Activated naive CD8-positive, alpha-beta T cell treated with anti-CD3 and anti-CD28 coated beads, Interleukin-2, amount 10 ng/mL, durations not matched to agents 7 days and 5 days (primary cell): ENCODE data around the gene TCF23. TPM values are rescaled to one million over a fixed set of nuclear protein-coding genes. Genes with fewer than 3 reads are reported as not detected.

Experiments used
- ATAC-seq: fragments of 150-1000 bp; cut with Tn5 transposase; one replicate; pipeline ENCODE4 v1.10.0; 2021; ENCODE audit warnings: low read depth, moderate library complexity
- POLR2A ChIA-PET: fragments of 350-600 bp; sonication (Branson Sonifier 250); formaldehyde crosslinking; loops from one replicate; lab custom pipeline; 2021; ENCODE audit warnings: antibody characterized with exemption; lab: Charles Lee
- DNase-seq: peaks from one replicate; pipeline ENCODE4 v3.0.0; 2021
- H3K27ac Mint-ChIP-seq: one replicate; pipeline ENCODE4 v1.8.0; 2022; ENCODE audit warnings: mild to moderate bottlenecking, mixed read lengths
- H3K27me3 Mint-ChIP-seq: one replicate; pipeline ENCODE4 v1.8.0; 2022; ENCODE audit warnings: mild to moderate bottlenecking, moderate library complexity, mixed read lengths
- H3K36me3 Mint-ChIP-seq: one replicate; pipeline ENCODE4 v1.8.0; 2021; ENCODE audit warnings: mild to moderate bottlenecking, mixed read lengths
- H3K4me1 Mint-ChIP-seq: one replicate; pipeline ENCODE4 v1.8.0; 2021; ENCODE audit warnings: mixed read lengths
- H3K4me3 Mint-ChIP-seq: one replicate; pipeline ENCODE4 v1.8.0; 2022; ENCODE audit warnings: mild to moderate bottlenecking, moderate library complexity, mixed read lengths
- H3K9me3 Mint-ChIP-seq: one replicate; pipeline ENCODE4 v1.8.0; 2021; ENCODE audit warnings: mixed read lengths
- total RNA-seq, 2 experiments: library from RNA; stranded (reverse); gene quantifications; one replicate each; pipeline ENCODE4 v1.2.3, GENCODE V29; 2021

TCF23 gene
- total RNA-seq, 2 experiments from 2014 or later, result not detected

DNA sequence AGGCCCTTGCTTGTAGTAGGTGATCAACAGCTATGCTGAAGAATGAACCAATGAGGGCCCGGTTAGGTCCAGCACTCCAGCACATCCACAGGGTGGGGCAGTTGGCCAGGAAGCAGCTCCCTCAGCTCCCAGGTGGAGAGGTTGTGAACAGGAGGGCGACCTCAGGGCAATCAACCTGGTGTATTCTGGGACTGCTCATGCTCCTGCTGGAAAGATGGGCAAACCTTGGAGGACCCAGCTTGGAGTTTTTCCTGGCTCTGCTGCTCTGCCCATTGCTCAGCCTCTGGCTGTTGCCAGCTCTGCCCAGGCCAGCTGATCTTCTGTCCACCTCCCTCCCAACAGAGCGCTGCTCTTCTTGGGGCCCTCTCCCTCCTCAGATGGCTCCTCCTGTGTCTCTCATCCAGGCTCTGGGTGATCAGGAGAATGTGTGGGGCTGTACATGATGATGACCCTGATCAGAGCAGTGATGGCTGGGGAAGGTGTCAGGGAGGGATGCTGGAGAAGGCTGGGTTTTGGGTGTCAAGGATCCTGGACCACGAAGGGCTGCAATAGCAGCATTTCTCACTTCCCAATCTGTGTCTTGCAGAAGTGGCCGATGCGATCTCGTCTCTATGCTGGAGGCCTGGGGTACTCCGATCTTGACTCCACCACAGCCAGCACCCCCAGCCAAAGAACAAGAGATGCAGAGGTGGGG, 3.4 kb downstream of the TCF23 start:
- Mint-ChIP-seq H3K9me3 (no peaks in the 10 kb centered on the region), H3K36me3 (no peaks in the 10 kb centered on the region), H3K4me3 (no peak overlapping the region), H3K4me1 (no peaks in the 10 kb centered on the region), H3K27ac (no peak overlapping the region), H3K27me3 (peaks cover 6% of the 10 kb centered on the region)
- DNase-seq, result no peak
- no peak for ATAC-seq
- POLR2A ChIA-PET, result interaction anchor here (0.7 kb wide), 1 partner anchor 807 kb away, joined by 3 read pairs; no protein-coding TSS in a partner anchor

DNA sequence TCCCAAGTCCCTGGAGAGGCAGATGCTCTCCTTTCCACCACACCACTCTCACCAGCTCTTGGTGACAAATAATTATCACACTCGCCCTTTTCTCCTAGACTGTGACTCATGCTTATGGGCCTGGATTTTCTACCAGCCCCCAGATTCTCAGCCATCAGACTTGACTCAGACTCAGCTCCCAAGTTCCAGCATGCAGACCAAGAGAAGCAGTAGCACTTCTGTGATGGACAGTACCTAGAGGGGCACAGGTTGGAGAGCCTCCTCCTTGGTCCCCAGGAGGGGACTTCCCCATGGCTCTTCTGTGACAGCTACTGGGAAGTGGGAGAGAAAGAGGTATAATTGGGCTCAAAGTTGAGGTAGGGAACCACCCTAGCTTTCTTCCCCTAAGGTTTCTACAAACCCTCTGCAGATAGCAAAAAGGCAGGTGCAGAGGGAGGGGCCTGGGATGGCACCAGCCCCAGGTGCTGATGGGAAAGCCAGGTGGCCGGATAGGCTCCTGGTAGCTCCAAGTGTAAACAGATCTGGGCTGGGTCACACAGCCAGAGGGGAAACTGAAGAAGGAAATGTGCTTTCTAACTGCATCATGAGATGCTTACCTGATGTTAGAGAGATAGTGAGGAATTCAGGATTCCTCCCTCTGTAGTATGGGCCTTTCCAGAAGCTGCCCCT, 4.1 kb downstream of the TCF23 start:
- ATAC-seq (no peak), DNase-seq (no peak)
- Mint-ChIP-seq H3K4me3 (no peak overlapping the region), H3K4me1 (no peaks in the 10 kb centered on the region), H3K36me3 (no peaks in the 10 kb centered on the region), H3K9me3 (no peaks in the 10 kb centered on the region), H3K27me3 (peaks cover 6% of the 10 kb centered on the region), H3K27ac (no peak overlapping the region)
- POLR2A ChIA-PET, result no interaction called here

DNA sequence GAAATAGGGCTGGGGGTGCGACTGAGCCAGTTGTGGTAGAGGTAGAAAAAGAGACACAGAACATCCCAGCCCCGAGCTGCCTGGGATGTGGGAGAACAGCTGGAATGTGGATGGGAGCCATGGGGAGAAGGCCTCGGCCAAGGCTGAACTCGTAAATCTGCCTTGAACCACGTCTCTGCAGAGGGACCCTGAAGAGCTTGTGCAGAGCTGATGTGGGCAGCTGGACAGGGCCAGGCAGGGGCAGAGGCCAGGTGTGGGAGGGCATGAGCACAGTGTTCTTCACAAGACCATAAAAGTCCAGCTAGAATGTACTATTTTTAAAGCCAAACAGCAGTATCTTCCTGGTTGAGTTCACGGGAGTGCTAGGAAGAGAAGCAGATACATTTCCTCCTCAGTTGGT, 5.7 kb downstream of the TCF23 start:
- H3K9me3 Mint-ChIP-seq, result no peaks in the 10 kb centered on the region
- no peak overlapping the region for H3K27ac Mint-ChIP-seq
- no peaks in the 10 kb centered on the region for H3K4me1 Mint-ChIP-seq
- no peak for DNase-seq
- no peak for ATAC-seq
- POLR2A ChIA-PET, result no interaction called here
- H3K36me3 Mint-ChIP-seq, result no peaks in the 10 kb centered on the region
- peaks cover 7% of the 10 kb centered on the region for H3K27me3 Mint-ChIP-seq
- H3K4me3 Mint-ChIP-seq, result no peak overlapping the region

DNA sequence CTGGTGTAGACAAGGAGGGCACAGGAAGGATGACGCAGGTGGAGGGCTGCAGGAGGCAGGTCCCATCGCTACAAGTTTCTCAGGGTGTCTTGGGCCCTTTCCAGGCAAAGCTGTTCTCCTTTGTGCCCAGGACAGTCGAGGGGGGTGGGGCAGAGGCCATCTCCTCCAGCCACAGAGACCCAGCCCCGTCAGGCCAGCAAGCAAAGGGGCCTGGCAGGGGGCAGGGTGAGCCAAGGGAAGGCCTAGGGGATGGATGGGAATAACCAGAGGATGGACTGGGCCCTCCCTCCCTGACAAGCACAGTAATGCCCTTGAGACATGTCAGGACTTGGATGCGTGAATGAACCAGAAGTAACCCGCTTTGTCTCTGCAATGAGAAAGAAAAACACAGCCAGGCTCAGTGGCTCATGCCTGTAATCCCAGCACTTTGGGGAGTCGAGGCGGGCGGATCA, 6.3 kb downstream of the TCF23 start:
- Mint-ChIP-seq H3K4me3 (no peak overlapping the region), H3K36me3 (no peaks in the 10 kb centered on the region), H3K27ac (no peak overlapping the region), H3K27me3 (peaks cover 7% of the 10 kb centered on the region), H3K4me1 (no peaks in the 10 kb centered on the region), H3K9me3 (no peaks in the 10 kb centered on the region)
- POLR2A ChIA-PET, result no interaction called here
- ATAC-seq, result no peak
- DNase-seq, result no peak

DNA sequence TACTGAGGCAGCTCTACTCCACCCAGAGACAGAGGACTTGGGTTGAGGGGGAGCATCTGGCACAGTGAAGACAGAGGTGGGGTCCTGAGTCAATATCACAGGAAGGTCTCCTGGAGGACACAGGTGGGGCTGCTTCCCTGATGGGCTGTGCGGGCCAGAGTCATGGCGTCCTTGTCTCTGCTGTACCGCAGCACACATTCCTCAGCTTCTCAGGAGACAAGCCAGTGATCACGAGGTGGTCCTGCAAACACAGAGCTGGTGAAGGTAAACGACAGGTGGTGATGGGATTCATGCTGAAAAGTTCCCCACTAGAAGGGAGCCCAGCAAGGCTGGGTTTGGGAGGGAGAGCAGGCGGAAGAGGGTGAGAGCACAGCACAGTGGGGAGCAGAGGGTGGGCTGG, 9.7 kb downstream of the TCF23 start:
- POLR2A ChIA-PET, result no interaction called here
- no peak for DNase-seq
- H3K27me3 Mint-ChIP-seq, result peaks cover 8% of the 10 kb centered on the region
- no peak overlapping the region for H3K4me3 Mint-ChIP-seq
- no peaks in the 10 kb centered on the region for H3K4me1 Mint-ChIP-seq
- H3K9me3 Mint-ChIP-seq, result no peaks in the 10 kb centered on the region
- no peak overlapping the region for H3K27ac Mint-ChIP-seq
- H3K36me3 Mint-ChIP-seq, result no peaks in the 10 kb centered on the region
- no peak for ATAC-seq

DNA sequence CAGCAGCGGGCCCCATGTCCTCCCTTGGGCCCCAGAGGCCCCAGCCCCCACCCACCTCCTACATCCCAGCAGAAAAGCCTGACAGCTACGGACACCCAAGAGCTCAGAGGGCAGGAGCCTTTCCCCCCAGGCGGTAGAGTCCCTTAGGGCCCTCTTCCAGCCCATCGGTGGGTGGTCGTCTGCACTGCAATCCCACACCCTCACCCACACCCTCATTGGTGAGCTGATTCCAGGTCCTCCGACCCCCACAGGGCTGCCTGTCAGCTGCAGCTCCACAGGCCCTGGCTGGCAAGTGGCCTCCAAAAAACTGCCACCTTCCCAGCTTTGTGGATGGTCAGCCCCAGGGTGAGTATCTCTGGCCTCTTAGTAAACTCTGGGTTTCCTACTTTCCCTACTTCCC, 10.5 kb downstream of the TCF23 start:
- DNase-seq (no peak), ATAC-seq (no peak)
- H3K27me3 Mint-ChIP-seq, result peaks cover 12% of the 10 kb centered on the region
- no peaks in the 10 kb centered on the region for H3K36me3 Mint-ChIP-seq
- no peaks in the 10 kb centered on the region for H3K9me3 Mint-ChIP-seq
- no peak overlapping the region for H3K4me3 Mint-ChIP-seq
- H3K27ac Mint-ChIP-seq, result no peak overlapping the region
- POLR2A ChIA-PET, result no interaction called here
- H3K4me1 Mint-ChIP-seq, result no peaks in the 10 kb centered on the region

DNA sequence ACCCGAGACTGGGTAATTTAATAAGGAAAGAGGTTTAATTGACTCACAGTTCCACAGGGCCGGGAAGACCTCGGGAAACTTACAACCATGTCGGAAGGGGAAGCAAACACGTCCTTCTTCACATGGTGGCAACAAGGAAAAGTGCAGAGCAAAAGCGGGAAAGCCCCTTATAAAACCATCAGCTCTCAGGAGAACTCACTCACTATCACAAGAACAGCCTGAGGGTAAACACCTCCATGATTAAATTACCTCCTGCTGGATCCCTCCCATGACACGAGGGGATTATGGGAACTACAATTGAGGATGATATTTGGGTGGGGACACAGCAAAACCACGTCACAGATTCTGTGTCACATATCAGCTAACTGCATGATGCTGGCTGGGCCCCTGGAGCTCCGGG, 11.4 kb downstream of the TCF23 start:
- H3K4me1 Mint-ChIP-seq, result no peaks in the 10 kb centered on the region
- no peaks in the 10 kb centered on the region for H3K36me3 Mint-ChIP-seq
- H3K9me3 Mint-ChIP-seq, result no peaks in the 10 kb centered on the region
- POLR2A ChIA-PET, result no interaction called here
- no peak for DNase-seq
- peaks cover 16% of the 10 kb centered on the region for H3K27me3 Mint-ChIP-seq
- no peak overlapping the region for H3K27ac Mint-ChIP-seq
- H3K4me3 Mint-ChIP-seq, result no peak overlapping the region
- ATAC-seq, result no peak

DNA sequence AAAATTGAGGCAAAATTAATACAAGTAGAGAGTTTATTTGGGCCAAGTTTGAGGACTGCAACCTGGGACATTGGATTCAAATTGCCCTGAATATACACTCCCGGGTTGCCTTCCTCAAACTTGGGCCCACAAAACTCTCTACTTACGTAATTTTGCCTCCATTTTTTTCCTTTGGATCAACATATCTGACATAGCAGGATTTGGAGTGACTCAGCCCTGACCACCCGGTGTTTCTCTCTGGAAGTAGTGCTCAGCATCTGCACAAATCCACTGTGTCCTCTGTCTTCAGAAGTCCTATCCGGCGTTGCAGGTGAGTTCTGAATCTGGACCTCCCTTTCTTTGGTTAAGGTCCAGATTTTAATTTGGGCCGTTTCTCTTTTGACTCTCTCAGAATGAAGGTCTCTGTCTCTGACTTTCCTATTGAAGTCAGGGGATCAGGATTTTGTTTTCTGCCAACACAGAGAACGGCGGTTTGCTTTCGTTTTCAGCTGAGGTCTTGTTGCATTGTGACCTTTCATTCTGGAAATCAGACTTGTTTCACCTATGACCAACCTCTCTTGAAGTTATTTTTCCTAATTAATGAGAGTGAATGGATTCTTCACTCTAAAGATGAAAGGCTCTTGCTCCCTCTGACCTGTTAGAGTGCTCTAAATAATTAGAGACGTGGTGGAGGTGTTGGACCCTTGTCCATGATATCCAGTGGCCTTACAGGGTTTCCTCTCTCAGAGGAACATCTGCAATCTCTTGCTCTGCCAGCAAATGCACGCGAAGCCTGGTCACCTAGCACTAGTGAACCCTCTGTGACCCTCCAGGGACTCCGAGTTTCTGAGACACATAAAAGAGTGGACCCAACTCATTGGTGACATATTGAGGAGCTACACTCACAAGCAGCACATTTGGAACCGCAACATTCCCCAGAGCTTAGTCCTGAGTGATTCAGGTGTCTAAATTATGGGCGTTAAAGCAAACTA, 13.6 kb downstream of the TCF23 start:
- Mint-ChIP-seq H3K36me3 (no peaks in the 10 kb centered on the region), H3K27me3 (peaks cover 11% of the 10 kb centered on the region), H3K4me1 (peaks cover 2% of the 10 kb centered on the region), H3K9me3 (no peaks in the 10 kb centered on the region), H3K27ac (no peak overlapping the region), H3K4me3 (no peak overlapping the region)
- ATAC-seq (no peak), DNase-seq (no peak)
- POLR2A ChIA-PET, result no interaction called here

DNA sequence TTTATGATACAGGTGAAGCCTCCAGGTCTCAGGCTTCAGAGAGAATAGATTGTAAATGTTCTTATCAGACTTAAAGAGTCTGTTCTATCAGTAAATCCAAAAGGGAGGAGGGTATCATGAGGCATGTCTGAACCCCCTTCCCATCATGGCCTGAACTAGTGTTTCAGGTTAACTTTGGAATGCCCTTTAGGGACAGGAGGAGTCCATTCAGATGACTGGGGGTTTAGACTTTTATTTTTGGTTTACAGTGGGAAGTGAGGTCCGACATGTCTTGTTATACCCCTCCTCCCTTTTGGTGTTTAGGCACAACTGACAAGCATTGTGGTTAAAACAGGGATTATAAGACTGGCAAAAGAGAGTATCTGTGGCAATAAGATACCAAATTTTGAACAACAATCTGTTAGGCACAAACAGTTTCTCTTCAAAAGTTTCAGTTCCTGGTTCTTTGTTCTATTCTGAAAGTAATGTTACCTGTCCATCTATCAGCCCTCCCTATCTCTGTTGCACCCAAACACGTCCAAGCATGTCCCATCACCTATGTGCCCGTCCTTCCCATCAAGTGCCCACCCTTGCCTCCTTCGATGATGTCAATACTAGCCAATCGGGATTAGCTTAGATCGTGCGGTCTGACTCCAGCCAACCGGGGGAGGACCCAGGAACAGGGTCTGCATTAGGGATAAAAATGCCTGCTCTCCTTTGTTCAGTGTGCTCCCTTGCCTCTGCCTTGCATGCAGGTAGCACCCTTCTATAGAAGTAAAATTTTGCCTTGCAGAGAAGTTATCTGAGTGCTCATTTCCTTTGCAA, 16.4 kb downstream of the TCF23 start:
- H3K27me3 Mint-ChIP-seq, result peaks cover 17% of the 10 kb centered on the region
- POLR2A ChIA-PET, result no interaction called here
- no peaks in the 10 kb centered on the region for H3K9me3 Mint-ChIP-seq
- no peak overlapping the region for H3K4me3 Mint-ChIP-seq
- no peak for ATAC-seq
- no peak for DNase-seq
- no peaks in the 10 kb centered on the region for H3K36me3 Mint-ChIP-seq
- H3K27ac Mint-ChIP-seq, result no peak overlapping the region
- H3K4me1 Mint-ChIP-seq, result peaks cover 4% of the 10 kb centered on the region

DNA sequence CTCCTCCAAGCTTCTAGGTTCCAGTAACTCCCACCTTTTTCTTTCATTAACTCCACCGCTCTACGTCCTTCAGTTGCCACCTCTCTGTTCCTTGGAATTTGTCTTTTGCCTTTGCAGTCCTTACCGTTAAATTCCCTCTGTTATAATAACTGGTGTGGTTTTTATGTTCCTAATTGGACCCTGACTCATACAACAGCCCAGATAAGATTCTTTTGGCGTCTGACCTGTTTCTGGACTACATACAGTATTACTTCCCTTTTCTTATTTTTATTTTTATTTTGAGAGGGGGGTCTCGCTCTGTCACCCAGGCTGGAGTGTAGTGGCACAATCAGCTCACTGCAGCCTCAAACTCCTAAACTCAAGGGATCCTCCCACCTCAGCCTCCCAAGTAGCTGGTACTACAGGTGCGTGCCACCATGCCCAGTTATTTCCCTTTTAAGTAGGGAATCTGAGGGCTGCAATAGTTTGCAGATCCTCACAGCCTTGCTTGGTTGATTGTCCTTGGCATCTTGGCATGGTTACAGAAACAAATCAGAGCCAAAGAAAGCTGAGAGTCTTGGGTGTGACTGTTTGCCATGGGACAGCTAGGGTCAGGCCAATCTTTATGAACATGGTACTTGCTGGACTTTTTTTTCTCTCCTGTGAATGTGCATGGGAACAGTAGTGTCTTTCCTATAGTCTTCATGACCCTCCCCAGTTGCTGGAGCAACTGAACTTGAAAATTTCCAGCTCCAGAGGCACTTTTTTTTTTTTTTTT, 22.0 kb downstream of the TCF23 start:
- POLR2A ChIA-PET, result no interaction called here
- Mint-ChIP-seq H3K36me3 (no peaks in the 10 kb centered on the region), H3K4me3 (no peak overlapping the region), H3K9me3 (no peaks in the 10 kb centered on the region), H3K27ac (no peak overlapping the region), H3K27me3 (peaks cover 23% of the 10 kb centered on the region), H3K4me1 (peaks cover 4% of the 10 kb centered on the region)
- ATAC-seq, result no peak
- DNase-seq, result no peak

DNA sequence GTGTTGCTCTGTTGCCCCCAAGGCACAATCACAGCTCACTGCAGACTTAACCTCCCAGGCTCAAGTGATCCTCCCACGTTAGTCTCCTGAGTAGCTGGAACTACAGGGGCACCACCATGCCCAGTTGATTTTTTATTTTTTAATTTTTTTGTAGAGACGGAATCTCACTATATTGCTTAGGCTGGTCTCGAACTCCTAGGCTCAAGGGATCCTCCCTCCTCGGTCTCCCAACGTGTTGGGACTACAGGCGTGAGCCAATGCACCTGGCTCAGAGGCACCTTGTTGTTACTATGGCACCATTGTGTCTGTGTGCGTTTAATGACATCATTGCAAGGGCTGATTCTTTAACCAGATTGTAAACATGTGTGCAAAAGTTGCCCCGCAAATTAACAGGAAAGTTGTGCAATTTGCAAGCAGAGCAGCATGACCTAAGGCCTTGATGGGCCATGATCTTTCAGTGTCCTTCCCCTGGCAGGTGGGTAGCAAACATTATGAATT, 22.6 kb downstream of the TCF23 start:
- Mint-ChIP-seq H3K36me3 (no peaks in the 10 kb centered on the region), H3K27ac (no peak overlapping the region), H3K4me1 (peaks cover 4% of the 10 kb centered on the region), H3K4me3 (no peak overlapping the region), H3K9me3 (no peaks in the 10 kb centered on the region), H3K27me3 (peaks cover 25% of the 10 kb centered on the region)
- ATAC-seq (no peak), DNase-seq (no peak)
- POLR2A ChIA-PET, result no interaction called here

DNA sequence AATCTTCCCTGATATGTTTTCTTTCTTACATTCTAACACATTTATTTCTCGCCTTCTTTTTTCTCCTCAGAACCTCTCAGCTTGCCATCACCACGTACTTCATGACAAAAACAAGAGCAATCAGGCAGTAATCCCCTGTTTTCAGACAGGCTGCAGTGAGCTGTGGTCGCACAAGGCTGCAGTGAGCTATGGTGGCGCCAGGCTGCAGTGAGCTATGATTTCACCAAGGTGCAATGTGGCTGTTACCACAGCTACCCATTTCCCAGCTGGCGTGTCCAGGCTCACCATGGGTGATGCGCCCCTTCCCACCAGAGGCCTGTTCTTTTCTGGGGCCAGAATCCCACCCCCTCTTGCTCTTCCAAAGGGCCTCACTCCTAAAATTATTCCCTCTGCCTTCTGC, 25.8 kb downstream of the TCF23 start:
- DNase-seq, result no peak
- POLR2A ChIA-PET, result interaction anchor here (0.7 kb wide), 1 partner anchor 66 kb away, joined by 4 read pairs; no protein-coding TSS in a partner anchor

More for the DNA sequence above, 25.8 kb downstream of the TCF23 start:
- Mint-ChIP-seq H3K36me3 (no peaks in the 10 kb centered on the region), H3K4me3 (no peak overlapping the region), H3K9me3 (no peaks in the 10 kb centered on the region), H3K27me3 (peaks cover 39% of the 10 kb centered on the region), H3K4me1 (peaks cover 4% of the 10 kb centered on the region), H3K27ac (no peak overlapping the region)
- no peak for ATAC-seq
